GM23338 (cell line): ENCODE results near the gene ARRDC5. TPM values are rescaled to one million over a fixed set of nuclear protein-coding genes. Genes with fewer than 3 reads are reported as not detected.

Experiments used
- ATAC-seq: fragments of 200-7000 bp; cut with Tn5 transposase; 3 replicates; pipeline ENCODE4 v1.9.1; 2020
- DNase-seq: peaks from one replicate; pipeline ENCODE4 v3.0.0-alpha.2; 2015; ENCODE audit warnings: low spot score
- H2AFZ ChIP-seq: fragments of 200-600 bp; sonication (generic); 2 replicates; pipeline ENCODE4 v1.8.0; 2016; ENCODE audit warnings: antibody characterized with exemption, mild to moderate bottlenecking, moderate library complexity
- H3F3A ChIP-seq: fragments of 200-600 bp; sonication (generic); replicated peaks from 2 replicates; pipeline ENCODE4 v1.8.0; 2017; ENCODE audit warnings: antibody characterized with exemption, mixed run types, low read depth
- H3K27ac ChIP-seq: fragments of 200-600 bp; sonication (generic); 2 replicates; pipeline ENCODE4 v1.6.1; 2016; ENCODE audit warnings: low read depth
- H3K27me3 ChIP-seq: fragments of 200-600 bp; sonication (generic); 2 replicates; pipeline ENCODE4 v1.8.0; 2016; ENCODE audit warnings: mild to moderate bottlenecking, mixed run types, moderate library complexity; ENCODE audit not compliant: insufficient read depth
- H3K36me3 ChIP-seq: fragments of 200-600 bp; sonication (generic); 2 replicates; pipeline ENCODE4 v1.8.0; 2016; ENCODE audit warnings: mild to moderate bottlenecking; ENCODE audit not compliant: insufficient read depth
- H3K4me1 ChIP-seq: fragments of 200-600 bp; sonication (generic); 2 replicates; pipeline ENCODE4 v1.8.0; 2016; ENCODE audit warnings: mild to moderate bottlenecking, moderate library complexity; ENCODE audit not compliant: insufficient read depth
- H3K4me2 ChIP-seq: fragments of 200-600 bp; sonication (generic); 2 replicates; pipeline ENCODE4 v1.7.1; 2017; ENCODE audit warnings: mixed run types
- H3K4me3 ChIP-seq: fragments of 200-600 bp; sonication (generic); 2 replicates; pipeline ENCODE4 v1.6.1; 2016; ENCODE audit warnings: mixed run types
- H3K79me2 ChIP-seq: fragments of 200-600 bp; sonication (generic); replicated peaks from 2 replicates; pipeline ENCODE4 v1.8.0; 2017; ENCODE audit warnings: mild to moderate bottlenecking; ENCODE audit not compliant: insufficient read depth
- H3K9me2 ChIP-seq: fragments of 200-600 bp; sonication (generic); 2 replicates; pipeline ENCODE4 v1.8.0; 2017; ENCODE audit not compliant: insufficient read depth
- H4K20me1 ChIP-seq: fragments of 200-600 bp; sonication (generic); replicated peaks from 2 replicates; pipeline ENCODE4 v1.8.0; 2017; ENCODE audit warnings: mild to moderate bottlenecking; ENCODE audit not compliant: insufficient read depth
- H3K27ac Mint-ChIP-seq: 2 replicates; pipeline ENCODE4 v1.8.0; 2020; ENCODE audit warnings: inconsistent platforms, mild to moderate bottlenecking, moderate library complexity, mixed read lengths
- H3K27me3 Mint-ChIP-seq: 3 replicates; pipeline ENCODE4 v1.8.0; 2022; ENCODE audit warnings: low read depth, mild to moderate bottlenecking, moderate library complexity, mixed read lengths, inconsistent platforms; ENCODE audit not compliant: insufficient read depth, poor library complexity
- H3K36me3 Mint-ChIP-seq: 3 replicates; pipeline ENCODE4 v1.8.0; 2021; ENCODE audit warnings: low read depth, mild to moderate bottlenecking, inconsistent platforms, moderate library complexity, mixed read lengths
- H3K4me1 Mint-ChIP-seq: 3 replicates; pipeline ENCODE4 v1.8.0; 2020; ENCODE audit warnings: mild to moderate bottlenecking, inconsistent platforms, mixed read lengths
- H3K4me3 Mint-ChIP-seq: 3 replicates; pipeline ENCODE4 v1.8.0; 2021; ENCODE audit warnings: moderate library complexity, mild to moderate bottlenecking, inconsistent platforms, mixed read lengths
- H3K9me3 Mint-ChIP-seq: 3 replicates; pipeline ENCODE4 v1.8.0; 2020; ENCODE audit warnings: moderate library complexity, mild to moderate bottlenecking, inconsistent platforms, mixed read lengths
- CREB1 ChIP-seq: fragments of 250-450 bp; sonication (Bioruptor Pico); IDR thresholded peaks from 2 replicates; pipeline ENCODE4 v1.5.0; 2020; ENCODE audit warnings: low read depth, mild to moderate bottlenecking, moderate library complexity
- EZH2 ChIP-seq: fragments of 200-600 bp; sonication (generic); IDR thresholded peaks from one replicate; pipeline ENCODE4 v1.8.0; 2017; ENCODE audit warnings: antibody characterized with exemption, mild to moderate bottlenecking, low read depth; ENCODE audit not compliant: unreplicated experiment
- EZH2phosphoT487 ChIP-seq: fragments of 200-600 bp; sonication (generic); IDR thresholded peaks from one replicate; pipeline ENCODE4 v1.8.1; 2018; ENCODE audit warnings: antibody characterized with exemption; ENCODE audit not compliant: unreplicated experiment
- JUNB ChIP-seq: IDR thresholded peaks from one replicate; pipeline ENCODE4 v1.6.1; 2016; ENCODE audit warnings: antibody characterized with exemption; ENCODE audit not compliant: unreplicated experiment
- NANOG ChIP-seq: IDR thresholded peaks from 2 replicates; pipeline ENCODE4 v1.6.1; 2016; ENCODE audit warnings: antibody characterized with exemption, borderline replicate concordance
- POLR2AphosphoS5 ChIP-seq: IDR thresholded peaks from 2 replicates; pipeline ENCODE4 v1.6.1; 2016; ENCODE audit warnings: antibody characterized with exemption, low read depth
- STAT1 ChIP-seq: IDR thresholded peaks from one replicate; pipeline ENCODE4 v1.6.1; 2016; ENCODE audit warnings: antibody characterized with exemption; ENCODE audit not compliant: unreplicated experiment
- ZNF114 ChIP-seq: fragments of 250-450 bp; sonication (Bioruptor Pico); IDR thresholded peaks from 2 replicates; pipeline ENCODE4 v1.5.0; 2020; ENCODE audit warnings: mild to moderate bottlenecking, moderate library complexity
- ZNF331 ChIP-seq: fragments of 250-450 bp; sonication (Bioruptor Pico); IDR thresholded peaks from 2 replicates; pipeline ENCODE4 v1.5.0; 2020; ENCODE audit warnings: low read depth, mild to moderate bottlenecking, moderate library complexity
- polyA plus RNA-seq: library from polyadenylated mRNA; unstranded; fragments of >200 nt; fragmentation: Nextera tagmentation; extraction: Ambion mirVana; gene quantifications from 2 replicates; pipeline ENCODE4 v1.2.1, GENCODE V29; 2016
- total RNA-seq: library from RNA; depleted of rRNA; stranded (reverse); fragments of >200 nt; shearing (Covaris generic); gene quantifications from 2 replicates; pipeline ENCODE4 v1.2.3, GENCODE V29; 2014
- TF ChIP-seq, protein P1 (sequence below), 2 experiments: fragments of 200-600 bp in 1 of 2; sonication (generic) in 1 of 2; conservative IDR thresholded peaks; 2 replicates each; pipeline versions ENCODE4 v1.5.1 to v1.6.1; 2016 to 2017; ENCODE audit warnings: antibody characterized with exemption in 2 of 2, low read depth in 2 of 2, mild to moderate bottlenecking in 2 of 2, moderate library complexity in 1 of 2
- TF ChIP-seq, protein P2 (sequence below): fragments of 250-450 bp; sonication (Bioruptor Pico); IDR thresholded peaks from 2 replicates; pipeline ENCODE4 v1.5.0; 2020; ENCODE audit warnings: mild to moderate bottlenecking, moderate library complexity
- TF ChIP-seq, protein P3 (sequence below): IDR thresholded peaks from 2 replicates; pipeline ENCODE4 v1.6.1; 2016; ENCODE audit warnings: antibody characterized with exemption
- TF ChIP-seq, protein P4 (sequence below): IDR thresholded peaks from one replicate; pipeline ENCODE4 v1.6.1; 2018; ENCODE audit warnings: antibody characterized with exemption; ENCODE audit not compliant: unreplicated experiment

ARRDC5 gene
- total and polyA plus RNA-seq, 2 experiments from 2014 or later = not detected

DNA sequence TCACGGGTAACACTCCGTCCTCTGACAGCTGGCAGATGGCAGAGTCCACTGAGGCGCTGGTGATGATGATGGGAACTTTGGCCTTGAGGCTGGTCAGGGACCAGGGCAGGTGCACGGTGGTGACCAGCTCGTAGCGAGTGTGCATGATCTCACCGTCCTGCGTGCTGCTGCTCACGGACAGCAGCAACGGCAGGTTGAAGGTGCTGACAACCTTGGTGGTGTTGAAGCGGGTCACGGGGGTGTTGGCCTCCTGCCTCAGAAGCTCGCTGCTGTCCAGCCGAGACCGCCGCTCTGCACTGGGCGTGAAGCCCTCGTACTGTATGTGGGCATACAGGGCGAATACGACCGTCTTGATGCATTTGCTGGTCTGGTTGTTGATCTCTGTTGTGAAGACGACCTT, 11.6 kb downstream of the ARRDC5 start:
- ATAC-seq (no peak), DNase-seq (no peak)
- Mint-ChIP-seq H3K27me3 (peaks cover 27% of the 10 kb centered on the region), H3K36me3 (no peaks in the 10 kb centered on the region), H3K4me3 (no peak overlapping the region), H3K9me3 (no peaks in the 10 kb centered on the region), H3K4me1 (peaks cover 5% of the 10 kb centered on the region), H3K27ac (no peak overlapping the region)
- no peaks in the 10 kb centered on the region for H3K4me1 ChIP-seq
- no peak overlapping the region for H3K27ac ChIP-seq
- H4K20me1 ChIP-seq = no peaks in the 10 kb centered on the region
- H2AFZ ChIP-seq = no peak overlapping the region
- H3F3A ChIP-seq = no peaks in the 10 kb centered on the region
- TF ChIP-seq, protein P1, sequence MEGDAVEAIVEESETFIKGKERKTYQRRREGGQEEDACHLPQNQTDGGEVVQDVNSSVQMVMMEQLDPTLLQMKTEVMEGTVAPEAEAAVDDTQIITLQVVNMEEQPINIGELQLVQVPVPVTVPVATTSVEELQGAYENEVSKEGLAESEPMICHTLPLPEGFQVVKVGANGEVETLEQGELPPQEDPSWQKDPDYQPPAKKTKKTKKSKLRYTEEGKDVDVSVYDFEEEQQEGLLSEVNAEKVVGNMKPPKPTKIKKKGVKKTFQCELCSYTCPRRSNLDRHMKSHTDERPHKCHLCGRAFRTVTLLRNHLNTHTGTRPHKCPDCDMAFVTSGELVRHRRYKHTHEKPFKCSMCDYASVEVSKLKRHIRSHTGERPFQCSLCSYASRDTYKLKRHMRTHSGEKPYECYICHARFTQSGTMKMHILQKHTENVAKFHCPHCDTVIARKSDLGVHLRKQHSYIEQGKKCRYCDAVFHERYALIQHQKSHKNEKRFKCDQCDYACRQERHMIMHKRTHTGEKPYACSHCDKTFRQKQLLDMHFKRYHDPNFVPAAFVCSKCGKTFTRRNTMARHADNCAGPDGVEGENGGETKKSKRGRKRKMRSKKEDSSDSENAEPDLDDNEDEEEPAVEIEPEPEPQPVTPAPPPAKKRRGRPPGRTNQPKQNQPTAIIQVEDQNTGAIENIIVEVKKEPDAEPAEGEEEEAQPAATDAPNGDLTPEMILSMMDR (conservative IDR thresholded peaks at IDR 0.05; ENCODE audit: low read depth in 2 of 2) = no peak
- TF ChIP-seq EZH2phosphoT487 (no peak), CREB1 (CRISPR knock-in tag) (no peak), STAT1 (no peak), POLR2AphosphoS5 (no peak), ZNF114 (CRISPR knock-in tag) (no peak), NANOG (no peak), ZNF331 (no peak), EZH2 (no peak), JUNB (no peak)
- TF ChIP-seq, protein P2, sequence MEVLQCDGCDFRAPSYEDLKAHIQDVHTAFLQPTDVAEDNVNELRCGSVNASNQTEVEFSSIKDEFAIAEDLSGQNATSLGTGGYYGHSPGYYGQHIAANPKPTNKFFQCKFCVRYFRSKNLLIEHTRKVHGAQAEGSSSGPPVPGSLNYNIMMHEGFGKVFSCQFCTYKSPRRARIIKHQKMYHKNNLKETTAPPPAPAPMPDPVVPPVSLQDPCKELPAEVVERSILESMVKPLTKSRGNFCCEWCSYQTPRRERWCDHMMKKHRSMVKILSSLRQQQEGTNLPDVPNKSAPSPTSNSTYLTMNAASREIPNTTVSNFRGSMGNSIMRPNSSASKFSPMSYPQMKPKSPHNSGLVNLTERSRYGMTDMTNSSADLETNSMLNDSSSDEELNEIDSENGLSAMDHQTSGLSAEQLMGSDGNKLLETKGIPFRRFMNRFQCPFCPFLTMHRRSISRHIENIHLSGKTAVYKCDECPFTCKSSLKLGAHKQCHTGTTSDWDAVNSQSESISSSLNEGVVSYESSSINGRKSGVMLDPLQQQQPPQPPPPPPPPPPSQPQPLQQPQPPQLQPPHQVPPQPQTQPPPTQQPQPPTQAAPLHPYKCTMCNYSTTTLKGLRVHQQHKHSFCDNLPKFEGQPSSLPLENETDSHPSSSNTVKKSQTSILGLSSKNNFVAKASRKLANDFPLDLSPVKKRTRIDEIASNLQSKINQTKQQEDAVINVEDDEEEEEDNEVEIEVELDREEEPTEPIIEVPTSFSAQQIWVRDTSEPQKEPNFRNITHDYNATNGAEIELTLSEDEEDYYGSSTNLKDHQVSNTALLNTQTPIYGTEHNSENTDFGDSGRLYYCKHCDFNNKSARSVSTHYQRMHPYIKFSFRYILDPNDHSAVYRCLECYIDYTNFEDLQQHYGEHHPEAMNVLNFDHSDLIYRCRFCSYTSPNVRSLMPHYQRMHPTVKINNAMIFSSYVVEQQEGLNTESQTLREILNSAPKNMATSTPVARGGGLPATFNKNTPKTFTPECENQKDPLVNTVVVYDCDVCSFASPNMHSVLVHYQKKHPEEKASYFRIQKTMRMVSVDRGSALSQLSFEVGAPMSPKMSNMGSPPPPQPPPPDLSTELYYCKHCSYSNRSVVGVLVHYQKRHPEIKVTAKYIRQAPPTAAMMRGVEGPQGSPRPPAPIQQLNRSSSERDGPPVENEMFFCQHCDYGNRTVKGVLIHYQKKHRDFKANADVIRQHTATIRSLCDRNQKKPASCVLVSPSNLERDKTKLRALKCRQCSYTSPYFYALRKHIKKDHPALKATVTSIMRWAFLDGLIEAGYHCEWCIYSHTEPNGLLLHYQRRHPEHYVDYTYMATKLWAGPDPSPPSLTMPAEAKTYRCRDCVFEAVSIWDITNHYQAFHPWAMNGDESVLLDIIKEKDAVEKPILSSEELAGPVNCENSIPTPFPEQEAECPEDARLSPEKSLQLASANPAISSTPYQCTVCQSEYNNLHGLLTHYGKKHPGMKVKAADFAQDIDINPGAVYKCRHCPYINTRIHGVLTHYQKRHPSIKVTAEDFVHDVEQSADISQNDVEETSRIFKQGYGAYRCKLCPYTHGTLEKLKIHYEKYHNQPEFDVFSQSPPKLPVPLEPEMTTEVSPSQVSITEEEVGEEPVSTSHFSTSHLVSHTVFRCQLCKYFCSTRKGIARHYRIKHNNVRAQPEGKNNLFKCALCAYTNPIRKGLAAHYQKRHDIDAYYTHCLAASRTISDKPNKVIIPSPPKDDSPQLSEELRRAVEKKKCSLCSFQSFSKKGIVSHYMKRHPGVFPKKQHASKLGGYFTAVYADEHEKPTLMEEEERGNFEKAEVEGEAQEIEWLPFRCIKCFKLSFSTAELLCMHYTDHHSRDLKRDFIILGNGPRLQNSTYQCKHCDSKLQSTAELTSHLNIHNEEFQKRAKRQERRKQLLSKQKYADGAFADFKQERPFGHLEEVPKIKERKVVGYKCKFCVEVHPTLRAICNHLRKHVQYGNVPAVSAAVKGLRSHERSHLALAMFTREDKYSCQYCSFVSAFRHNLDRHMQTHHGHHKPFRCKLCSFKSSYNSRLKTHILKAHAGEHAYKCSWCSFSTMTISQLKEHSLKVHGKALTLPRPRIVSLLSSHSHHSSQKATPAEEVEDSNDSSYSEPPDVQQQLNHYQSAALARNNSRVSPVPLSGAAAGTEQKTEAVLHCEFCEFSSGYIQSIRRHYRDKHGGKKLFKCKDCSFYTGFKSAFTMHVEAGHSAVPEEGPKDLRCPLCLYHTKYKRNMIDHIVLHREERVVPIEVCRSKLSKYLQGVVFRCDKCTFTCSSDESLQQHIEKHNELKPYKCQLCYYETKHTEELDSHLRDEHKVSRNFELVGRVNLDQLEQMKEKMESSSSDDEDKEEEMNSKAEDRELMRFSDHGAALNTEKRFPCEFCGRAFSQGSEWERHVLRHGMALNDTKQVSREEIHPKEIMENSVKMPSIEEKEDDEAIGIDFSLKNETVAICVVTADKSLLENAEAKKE (CRISPR knock-in tag) = no peak
- TF ChIP-seq, protein P3, sequence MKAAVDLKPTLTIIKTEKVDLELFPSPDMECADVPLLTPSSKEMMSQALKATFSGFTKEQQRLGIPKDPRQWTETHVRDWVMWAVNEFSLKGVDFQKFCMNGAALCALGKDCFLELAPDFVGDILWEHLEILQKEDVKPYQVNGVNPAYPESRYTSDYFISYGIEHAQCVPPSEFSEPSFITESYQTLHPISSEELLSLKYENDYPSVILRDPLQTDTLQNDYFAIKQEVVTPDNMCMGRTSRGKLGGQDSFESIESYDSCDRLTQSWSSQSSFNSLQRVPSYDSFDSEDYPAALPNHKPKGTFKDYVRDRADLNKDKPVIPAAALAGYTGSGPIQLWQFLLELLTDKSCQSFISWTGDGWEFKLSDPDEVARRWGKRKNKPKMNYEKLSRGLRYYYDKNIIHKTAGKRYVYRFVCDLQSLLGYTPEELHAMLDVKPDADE = no peak
- TF ChIP-seq, protein P4, sequence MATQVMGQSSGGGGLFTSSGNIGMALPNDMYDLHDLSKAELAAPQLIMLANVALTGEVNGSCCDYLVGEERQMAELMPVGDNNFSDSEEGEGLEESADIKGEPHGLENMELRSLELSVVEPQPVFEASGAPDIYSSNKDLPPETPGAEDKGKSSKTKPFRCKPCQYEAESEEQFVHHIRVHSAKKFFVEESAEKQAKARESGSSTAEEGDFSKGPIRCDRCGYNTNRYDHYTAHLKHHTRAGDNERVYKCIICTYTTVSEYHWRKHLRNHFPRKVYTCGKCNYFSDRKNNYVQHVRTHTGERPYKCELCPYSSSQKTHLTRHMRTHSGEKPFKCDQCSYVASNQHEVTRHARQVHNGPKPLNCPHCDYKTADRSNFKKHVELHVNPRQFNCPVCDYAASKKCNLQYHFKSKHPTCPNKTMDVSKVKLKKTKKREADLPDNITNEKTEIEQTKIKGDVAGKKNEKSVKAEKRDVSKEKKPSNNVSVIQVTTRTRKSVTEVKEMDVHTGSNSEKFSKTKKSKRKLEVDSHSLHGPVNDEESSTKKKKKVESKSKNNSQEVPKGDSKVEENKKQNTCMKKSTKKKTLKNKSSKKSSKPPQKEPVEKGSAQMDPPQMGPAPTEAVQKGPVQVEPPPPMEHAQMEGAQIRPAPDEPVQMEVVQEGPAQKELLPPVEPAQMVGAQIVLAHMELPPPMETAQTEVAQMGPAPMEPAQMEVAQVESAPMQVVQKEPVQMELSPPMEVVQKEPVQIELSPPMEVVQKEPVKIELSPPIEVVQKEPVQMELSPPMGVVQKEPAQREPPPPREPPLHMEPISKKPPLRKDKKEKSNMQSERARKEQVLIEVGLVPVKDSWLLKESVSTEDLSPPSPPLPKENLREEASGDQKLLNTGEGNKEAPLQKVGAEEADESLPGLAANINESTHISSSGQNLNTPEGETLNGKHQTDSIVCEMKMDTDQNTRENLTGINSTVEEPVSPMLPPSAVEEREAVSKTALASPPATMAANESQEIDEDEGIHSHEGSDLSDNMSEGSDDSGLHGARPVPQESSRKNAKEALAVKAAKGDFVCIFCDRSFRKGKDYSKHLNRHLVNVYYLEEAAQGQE = no peak
- no peaks in the 10 kb centered on the region for H3K36me3 ChIP-seq
- H3K9me2 ChIP-seq = no peaks in the 10 kb centered on the region
- H3K4me3 ChIP-seq = no peak overlapping the region
- peaks cover 47% of the 10 kb centered on the region for H3K27me3 ChIP-seq
- no peaks in the 10 kb centered on the region for H3K79me2 ChIP-seq
- no peak overlapping the region for H3K4me2 ChIP-seq
